ENCODE data around the gene RPS6KA5.
"Not testable (repeated sequence)": the region's sequence is repeated elsewhere in the genome, so short reads cannot be mapped to it uniquely, and the experiment has no call there.

Gene RPS6KA5

GRCh38 chr14:90846511-90846910 is 213.9 kb downstream of the RPS6KA5 start:
- no peak for TF ChIP-seq CTCF (IDR thresholded peaks at IDR 0.05; ENCODE audit: extremely low read depth, insufficient read depth, missing control alignments)
- in situ Hi-C loops (cut with MboI; ENCODE audit: low pct_unique_long_range_greater_than_20kb, low sequenced_read_pairs, unreplicated experiment), result no loop called here
- DNase-seq (ENCODE audit: low spot score), result no peak

GRCh38 chr14:90844321-90844720 is 216.1 kb downstream of the RPS6KA5 start:
- DNase-seq (ENCODE audit: low spot score), result no peak
- no peak for TF ChIP-seq CTCF (IDR thresholded peaks at IDR 0.05; ENCODE audit: extremely low read depth, insufficient read depth, missing control alignments)
- in situ Hi-C loops (cut with MboI; ENCODE audit: low pct_unique_long_range_greater_than_20kb, low sequenced_read_pairs, unreplicated experiment), result no loop called here

- no peak for TF ChIP-seq CTCF (IDR thresholded peaks at IDR 0.05; ENCODE audit: extremely low read depth, insufficient read depth, missing control alignments)
- in situ Hi-C loops (cut with MboI; ENCODE audit: low pct_unique_long_range_greater_than_20kb, low sequenced_read_pairs, unreplicated experiment), result no loop called here
- no peak for DNase-seq (ENCODE audit: low spot score)
Measured at GRCh38 chr14:90842726-90843125, 217.7 kb downstream of the RPS6KA5 start.

GRCh38 chr14:90840667-90841066 is 219.8 kb downstream of the RPS6KA5 start:
- DNase-seq (ENCODE audit: low spot score); in situ Hi-C loops (cut with MboI; ENCODE audit: low pct_unique_long_range_greater_than_20kb, low sequenced_read_pairs, unreplicated experiment): not testable (repeated sequence)

- TF ChIP-seq CTCF (IDR thresholded peaks at IDR 0.05; ENCODE audit: extremely low read depth, insufficient read depth, missing control alignments), result no peak
- DNase-seq (ENCODE audit: low spot score), result no peak
- in situ Hi-C loops (cut with MboI; ENCODE audit: low pct_unique_long_range_greater_than_20kb, low sequenced_read_pairs, unreplicated experiment), result no loop called here
Measured at GRCh38 chr14:90839889-90840266, 220.6 kb downstream of the RPS6KA5 start.

- no peak for DNase-seq (ENCODE audit: low spot score)
- no peak for TF ChIP-seq CTCF (IDR thresholded peaks at IDR 0.05; ENCODE audit: extremely low read depth, insufficient read depth, missing control alignments)
Measured at GRCh38 chr14:90839024-90839888, 221.2 kb downstream of the RPS6KA5 start.

GRCh38 chr14:90838531-90838930 is 221.9 kb downstream of the RPS6KA5 start:
- DNase-seq (ENCODE audit: low spot score); in situ Hi-C loops (cut with MboI; ENCODE audit: low pct_unique_long_range_greater_than_20kb, low sequenced_read_pairs, unreplicated experiment): not testable (repeated sequence)

More at GRCh38 chr14:90839024-90839888, 221.2 kb downstream of the RPS6KA5 start:
- in situ Hi-C loops (cut with MboI; ENCODE audit: low pct_unique_long_range_greater_than_20kb, low sequenced_read_pairs, unreplicated experiment), result no loop called here

Data from GM13977 (cell line).